ENCODE results near the gene ERCC5. TPM values are rescaled to one million over a fixed set of nuclear protein-coding genes. Genes with fewer than 3 reads are reported as not detected.
A peak's percentile ranks its signal among the peaks of the same experiment; 100 is the strongest.

The ERCC5 gene
- total and polyA plus RNA-seq, 9 of the 15 experiments (the other 6 are each of a cell fraction or from before 2014, with no cell fraction given) = 7.4 to 43.1 (median 33.9) TPM

DNA sequence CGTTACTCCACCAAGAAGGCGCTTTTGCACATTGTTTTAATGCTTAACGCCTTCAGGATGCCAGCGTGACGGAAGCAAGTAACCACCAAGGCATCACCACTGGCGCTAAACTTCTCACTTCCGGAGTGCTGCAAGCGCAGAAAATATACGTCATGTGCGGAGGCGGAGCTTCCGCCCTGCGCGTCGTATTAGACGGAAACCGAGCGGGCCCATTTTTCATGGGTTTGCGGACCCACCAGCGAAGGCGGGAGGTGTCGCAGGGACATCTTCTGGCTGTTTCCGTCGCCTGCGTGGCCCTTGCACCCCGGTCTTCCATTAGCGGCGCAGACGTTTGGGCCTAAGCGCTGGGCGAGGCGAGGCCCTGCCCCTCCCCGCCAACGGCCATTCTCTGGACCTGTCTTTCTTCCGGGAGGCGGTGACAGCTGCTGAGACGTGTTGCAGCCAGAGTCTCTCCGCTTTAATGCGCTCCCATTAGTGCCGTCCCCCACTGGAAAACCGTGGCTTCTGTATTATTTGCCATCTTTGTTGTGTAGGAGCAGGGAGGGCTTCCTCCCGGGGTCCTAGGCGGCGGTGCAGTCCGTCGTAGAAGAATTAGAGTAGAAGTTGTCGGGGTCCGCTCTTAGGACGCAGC is at the start of gene ERCC5 (continued):
- TF ChIP-seq, protein P1, sequence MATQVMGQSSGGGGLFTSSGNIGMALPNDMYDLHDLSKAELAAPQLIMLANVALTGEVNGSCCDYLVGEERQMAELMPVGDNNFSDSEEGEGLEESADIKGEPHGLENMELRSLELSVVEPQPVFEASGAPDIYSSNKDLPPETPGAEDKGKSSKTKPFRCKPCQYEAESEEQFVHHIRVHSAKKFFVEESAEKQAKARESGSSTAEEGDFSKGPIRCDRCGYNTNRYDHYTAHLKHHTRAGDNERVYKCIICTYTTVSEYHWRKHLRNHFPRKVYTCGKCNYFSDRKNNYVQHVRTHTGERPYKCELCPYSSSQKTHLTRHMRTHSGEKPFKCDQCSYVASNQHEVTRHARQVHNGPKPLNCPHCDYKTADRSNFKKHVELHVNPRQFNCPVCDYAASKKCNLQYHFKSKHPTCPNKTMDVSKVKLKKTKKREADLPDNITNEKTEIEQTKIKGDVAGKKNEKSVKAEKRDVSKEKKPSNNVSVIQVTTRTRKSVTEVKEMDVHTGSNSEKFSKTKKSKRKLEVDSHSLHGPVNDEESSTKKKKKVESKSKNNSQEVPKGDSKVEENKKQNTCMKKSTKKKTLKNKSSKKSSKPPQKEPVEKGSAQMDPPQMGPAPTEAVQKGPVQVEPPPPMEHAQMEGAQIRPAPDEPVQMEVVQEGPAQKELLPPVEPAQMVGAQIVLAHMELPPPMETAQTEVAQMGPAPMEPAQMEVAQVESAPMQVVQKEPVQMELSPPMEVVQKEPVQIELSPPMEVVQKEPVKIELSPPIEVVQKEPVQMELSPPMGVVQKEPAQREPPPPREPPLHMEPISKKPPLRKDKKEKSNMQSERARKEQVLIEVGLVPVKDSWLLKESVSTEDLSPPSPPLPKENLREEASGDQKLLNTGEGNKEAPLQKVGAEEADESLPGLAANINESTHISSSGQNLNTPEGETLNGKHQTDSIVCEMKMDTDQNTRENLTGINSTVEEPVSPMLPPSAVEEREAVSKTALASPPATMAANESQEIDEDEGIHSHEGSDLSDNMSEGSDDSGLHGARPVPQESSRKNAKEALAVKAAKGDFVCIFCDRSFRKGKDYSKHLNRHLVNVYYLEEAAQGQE (IDR thresholded peaks at IDR 0.05; ENCODE audit: borderline replicate concordance) = peak; percentile 16; the same call in 1 of the 2 replicates
- TF ChIP-seq, protein P1 (CRISPR knock-in tag; IDR thresholded peaks at IDR 0.05; ENCODE audit: low read depth) = 0 out of 2 replicates have a peak, but pooled peaks have one; percentile 34
- TF ChIP-seq YY1 (IDR thresholded peaks at IDR 0.05; ENCODE audit: borderline replicate concordance in 1 of 3, control insufficient read depth in 1 of 3, extremely low read depth in 1 of 3, insufficient read depth in 3 of 3, insufficient read length in 1 of 3, insufficient replicate concordance in 2 of 3, low read depth in 1 of 3, low read length in 2 of 3) = peak in 2 of 3 experiments; percentile 77 to 87
- TF ChIP-seq, protein P2, sequence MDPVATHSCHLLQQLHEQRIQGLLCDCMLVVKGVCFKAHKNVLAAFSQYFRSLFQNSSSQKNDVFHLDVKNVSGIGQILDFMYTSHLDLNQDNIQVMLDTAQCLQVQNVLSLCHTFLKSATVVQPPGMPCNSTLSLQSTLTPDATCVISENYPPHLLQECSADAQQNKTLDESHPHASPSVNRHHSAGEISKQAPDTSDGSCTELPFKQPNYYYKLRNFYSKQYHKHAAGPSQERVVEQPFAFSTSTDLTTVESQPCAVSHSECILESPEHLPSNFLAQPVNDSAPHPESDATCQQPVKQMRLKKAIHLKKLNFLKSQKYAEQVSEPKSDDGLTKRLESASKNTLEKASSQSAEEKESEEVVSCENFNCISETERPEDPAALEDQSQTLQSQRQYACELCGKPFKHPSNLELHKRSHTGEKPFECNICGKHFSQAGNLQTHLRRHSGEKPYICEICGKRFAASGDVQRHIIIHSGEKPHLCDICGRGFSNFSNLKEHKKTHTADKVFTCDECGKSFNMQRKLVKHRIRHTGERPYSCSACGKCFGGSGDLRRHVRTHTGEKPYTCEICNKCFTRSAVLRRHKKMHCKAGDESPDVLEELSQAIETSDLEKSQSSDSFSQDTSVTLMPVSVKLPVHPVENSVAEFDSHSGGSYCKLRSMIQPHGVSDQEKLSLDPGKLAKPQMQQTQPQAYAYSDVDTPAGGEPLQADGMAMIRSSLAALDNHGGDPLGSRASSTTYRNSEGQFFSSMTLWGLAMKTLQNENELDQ (CRISPR knock-in tag; IDR thresholded peaks at IDR 0.05; ENCODE audit: borderline replicate concordance) = no peak
- TF ChIP-seq NCOR1 (IDR thresholded peaks at IDR 0.05) = no peak
- no peak for TF ChIP-seq BRF1 (IDR thresholded peaks at IDR 0.05; ENCODE audit: borderline replicate concordance, extremely low read depth, insufficient read length)
- TF ChIP-seq TFAM (CRISPR knock-in tag; conservative IDR thresholded peaks at IDR 0.05) = no peak
- TF ChIP-seq PHB (CRISPR knock-in tag; IDR thresholded peaks at IDR 0.05) = no peak
- TF ChIP-seq, protein P3, sequence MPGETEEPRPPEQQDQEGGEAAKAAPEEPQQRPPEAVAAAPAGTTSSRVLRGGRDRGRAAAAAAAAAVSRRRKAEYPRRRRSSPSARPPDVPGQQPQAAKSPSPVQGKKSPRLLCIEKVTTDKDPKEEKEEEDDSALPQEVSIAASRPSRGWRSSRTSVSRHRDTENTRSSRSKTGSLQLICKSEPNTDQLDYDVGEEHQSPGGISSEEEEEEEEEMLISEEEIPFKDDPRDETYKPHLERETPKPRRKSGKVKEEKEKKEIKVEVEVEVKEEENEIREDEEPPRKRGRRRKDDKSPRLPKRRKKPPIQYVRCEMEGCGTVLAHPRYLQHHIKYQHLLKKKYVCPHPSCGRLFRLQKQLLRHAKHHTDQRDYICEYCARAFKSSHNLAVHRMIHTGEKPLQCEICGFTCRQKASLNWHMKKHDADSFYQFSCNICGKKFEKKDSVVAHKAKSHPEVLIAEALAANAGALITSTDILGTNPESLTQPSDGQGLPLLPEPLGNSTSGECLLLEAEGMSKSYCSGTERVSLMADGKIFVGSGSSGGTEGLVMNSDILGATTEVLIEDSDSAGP (CRISPR knock-in tag; IDR thresholded peaks at IDR 0.05) = no peak
- 0 out of 2 replicates have a peak, but pooled peaks have one; percentile 27 for TF ChIP-seq ZKSCAN1 (IDR thresholded peaks at IDR 0.05; ENCODE audit: low read depth, low read length)
- TF ChIP-seq ZNF764 (CRISPR knock-in tag; IDR thresholded peaks at IDR 0.05; ENCODE audit: low read depth) = no peak
- no peak for TF ChIP-seq PURB (CRISPR knock-in tag; IDR thresholded peaks at IDR 0.05; ENCODE audit: low read depth)
- TF ChIP-seq, protein P4, sequence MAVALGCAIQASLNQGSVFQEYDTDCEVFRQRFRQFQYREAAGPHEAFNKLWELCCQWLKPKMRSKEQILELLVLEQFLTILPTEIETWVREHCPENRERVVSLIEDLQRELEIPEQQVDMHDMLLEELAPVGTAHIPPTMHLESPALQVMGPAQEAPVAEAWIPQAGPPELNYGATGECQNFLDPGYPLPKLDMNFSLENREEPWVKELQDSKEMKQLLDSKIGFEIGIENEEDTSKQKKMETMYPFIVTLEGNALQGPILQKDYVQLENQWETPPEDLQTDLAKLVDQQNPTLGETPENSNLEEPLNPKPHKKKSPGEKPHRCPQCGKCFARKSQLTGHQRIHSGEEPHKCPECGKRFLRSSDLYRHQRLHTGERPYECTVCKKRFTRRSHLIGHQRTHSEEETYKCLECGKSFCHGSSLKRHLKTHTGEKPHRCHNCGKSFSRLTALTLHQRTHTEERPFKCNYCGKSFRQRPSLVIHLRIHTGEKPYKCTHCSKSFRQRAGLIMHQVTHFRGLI (CRISPR knock-in tag; IDR thresholded peaks at IDR 0.05) = no peak

Measured in K562 (cell line).